ENCODE results near the gene SLC30A3. TPM values are rescaled to one million over a fixed set of nuclear protein-coding genes. Genes with fewer than 3 reads are reported as not detected.

The SLC30A3 gene
- total RNA-seq, 1 experiment from 2014 or later: 45.6 TPM

DNA sequence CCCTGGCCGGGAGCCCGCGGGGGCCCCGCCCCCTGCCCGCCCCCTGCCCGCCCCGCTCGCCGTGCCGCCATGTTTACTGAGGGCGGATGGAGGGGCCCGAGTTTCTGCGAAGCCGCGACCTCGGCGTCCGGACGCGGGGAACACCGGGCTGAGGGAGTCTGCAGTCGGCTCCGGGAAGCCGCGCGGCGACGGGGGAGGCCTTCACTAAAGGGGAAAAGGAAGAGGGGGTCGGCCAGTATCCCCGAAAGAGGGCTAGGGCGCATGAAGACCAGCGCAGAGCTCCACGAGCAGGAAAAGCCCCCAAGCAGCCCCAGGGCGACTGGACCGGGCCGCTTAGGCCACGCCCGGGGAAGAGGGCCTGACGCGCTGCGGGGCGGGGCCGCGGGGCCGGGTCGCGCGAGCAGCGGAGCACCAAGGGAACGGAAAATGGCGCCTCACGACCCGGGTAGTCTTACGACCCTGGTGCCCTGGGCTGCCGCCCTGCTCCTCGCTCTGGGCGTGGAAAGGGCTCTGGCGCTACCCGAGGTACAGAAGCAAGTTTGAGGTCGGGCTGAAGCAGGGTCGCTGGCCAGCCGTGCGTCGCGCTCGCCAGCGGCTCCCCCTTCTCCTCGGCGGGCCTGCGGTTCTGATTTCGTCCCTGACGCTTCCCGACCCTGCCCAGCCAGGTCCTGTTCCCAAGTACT lies 50.8 kb downstream of the SLC30A3 start, which contains the start of the genes ATRAID and SLC5A6:
ATRAID (plus strand) TSS at position 99 of the 683 bp plus-strand sequence; CDS start at position 427, 328 bp downstream.
SLC5A6 (minus strand) TSS at position 326 of the 683 bp plus-strand sequence. CDS start 4,618 bp downstream, outside the sequence.
- BruUV-seq (replicated peaks): no TSS peak
- TF ChIP-seq, protein P1, sequence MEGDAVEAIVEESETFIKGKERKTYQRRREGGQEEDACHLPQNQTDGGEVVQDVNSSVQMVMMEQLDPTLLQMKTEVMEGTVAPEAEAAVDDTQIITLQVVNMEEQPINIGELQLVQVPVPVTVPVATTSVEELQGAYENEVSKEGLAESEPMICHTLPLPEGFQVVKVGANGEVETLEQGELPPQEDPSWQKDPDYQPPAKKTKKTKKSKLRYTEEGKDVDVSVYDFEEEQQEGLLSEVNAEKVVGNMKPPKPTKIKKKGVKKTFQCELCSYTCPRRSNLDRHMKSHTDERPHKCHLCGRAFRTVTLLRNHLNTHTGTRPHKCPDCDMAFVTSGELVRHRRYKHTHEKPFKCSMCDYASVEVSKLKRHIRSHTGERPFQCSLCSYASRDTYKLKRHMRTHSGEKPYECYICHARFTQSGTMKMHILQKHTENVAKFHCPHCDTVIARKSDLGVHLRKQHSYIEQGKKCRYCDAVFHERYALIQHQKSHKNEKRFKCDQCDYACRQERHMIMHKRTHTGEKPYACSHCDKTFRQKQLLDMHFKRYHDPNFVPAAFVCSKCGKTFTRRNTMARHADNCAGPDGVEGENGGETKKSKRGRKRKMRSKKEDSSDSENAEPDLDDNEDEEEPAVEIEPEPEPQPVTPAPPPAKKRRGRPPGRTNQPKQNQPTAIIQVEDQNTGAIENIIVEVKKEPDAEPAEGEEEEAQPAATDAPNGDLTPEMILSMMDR (conservative IDR thresholded peaks at IDR 0.05; ENCODE audit: low read depth, low read length): no peak
- TF ChIP-seq EZH2 (IDR thresholded peaks at IDR 0.05; ENCODE audit: borderline replicate concordance, low read depth, low read length, poor library complexity, severe bottlenecking): no peak
- Histone ChIP-seq H3K36me3 (ENCODE audit: insufficient read depth, low read length, poor library complexity, severe bottlenecking) (peaks cover 23% of the 10 kb centered on the region), H3K9me3 (ENCODE audit: low read depth, low read length, poor library complexity, severe bottlenecking) (no peaks in the 10 kb centered on the region), H3K27ac (ENCODE audit: low read depth, low read length, poor library complexity, severe bottlenecking) (peak within 1 kb of the TSS; percentile 98), H3K27me3 (replicated peaks; ENCODE audit: insufficient read depth, low read depth, low read length, poor library complexity) (no peaks in the 10 kb centered on the region), H3K4me1 (ENCODE audit: insufficient read depth, low read length, poor library complexity, severe bottlenecking) (peaks cover 57% of the 10 kb centered on the region), H3K4me3 (ENCODE audit: low read depth, low read length, poor library complexity, severe bottlenecking) (peak within 1 kb of the TSS; percentile 72)
- peak; percentile 95 for DNase-seq (ENCODE audit: low spot score)
- POLR2A ChIA-PET (ENCODE audit: low non-redundant PET): interaction anchor here (1.0 kb wide), 1 partner anchor 9 kb away, joined by 4 read pairs; no protein-coding TSS in a partner anchor
- CTCF ChIA-PET: interaction anchor here (0.7 kb wide), 1 partner anchor 366 kb away, joined by 4 read pairs; no protein-coding TSS in a partner anchor
- intact Hi-C loops (cut with micrococcal nuclease; ENCODE audit: unreplicated experiment): loop anchor here (1.0 kb wide), 1 partner anchor 158 kb away; the partner anchor contains the start of genes EIF2B4 and SNX17

DNA sequence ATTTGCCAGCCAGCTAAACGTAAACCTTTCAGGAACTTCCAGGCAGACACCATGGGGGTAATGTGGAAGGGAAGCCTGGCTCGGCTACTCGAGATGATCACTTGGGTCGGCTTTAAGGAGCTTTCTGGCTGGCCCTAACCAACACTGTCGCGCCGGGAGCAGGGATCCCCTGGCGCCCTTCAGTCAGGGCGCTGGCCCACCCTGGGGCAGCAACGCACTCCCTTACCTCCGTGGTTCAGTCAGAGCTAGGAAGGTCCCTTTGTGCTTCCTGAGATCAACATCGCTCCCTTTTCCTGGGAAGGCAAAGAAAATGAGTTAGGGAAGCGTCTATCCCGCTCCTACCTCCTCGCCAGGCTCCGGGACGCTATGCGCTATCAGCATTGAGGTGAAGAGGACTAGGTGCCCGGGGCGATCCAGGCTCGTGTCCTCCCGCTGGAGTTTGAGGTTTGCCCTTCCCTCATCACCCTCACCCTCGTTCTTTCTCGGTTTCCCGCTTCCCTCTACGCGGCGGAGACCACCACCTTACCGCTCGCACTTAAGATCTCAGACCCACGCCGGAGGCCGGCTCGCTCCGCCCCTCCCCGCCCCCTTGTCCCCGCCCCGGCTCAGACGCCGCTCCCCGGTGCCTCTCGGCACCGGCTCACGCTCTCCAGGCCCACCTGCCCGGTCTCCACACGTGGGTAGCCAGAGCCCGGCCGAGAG lies 51.5 kb downstream of the SLC30A3 start:
- ChIA-PET CTCF (interaction anchor here (0.7 kb wide), 1 partner anchor 365 kb away, joined by 4 read pairs; no protein-coding TSS in a partner anchor), POLR2A (ENCODE audit: low non-redundant PET) (interaction anchor here (0.7 kb wide), 1 partner anchor 1708 kb away, joined by 4 read pairs; no protein-coding TSS in a partner anchor)
- intact Hi-C loops (cut with micrococcal nuclease; ENCODE audit: unreplicated experiment): no loop called here
- no peaks in the 10 kb centered on the region for H3K27me3 ChIP-seq (replicated peaks; ENCODE audit: insufficient read depth, low read depth, low read length, poor library complexity)
- H3K4me3 ChIP-seq (ENCODE audit: low read depth, low read length, poor library complexity, severe bottlenecking): peak overlapping the region; percentile 72
- DNase-seq (ENCODE audit: low spot score): no peak
- peaks cover 30% of the 10 kb centered on the region for H3K36me3 ChIP-seq (ENCODE audit: insufficient read depth, low read length, poor library complexity, severe bottlenecking)
- no peaks in the 10 kb centered on the region for H3K9me3 ChIP-seq (ENCODE audit: low read depth, low read length, poor library complexity, severe bottlenecking)
- peaks cover 59% of the 10 kb centered on the region for H3K4me1 ChIP-seq (ENCODE audit: insufficient read depth, low read length, poor library complexity, severe bottlenecking)
- TF ChIP-seq EZH2 (IDR thresholded peaks at IDR 0.05; ENCODE audit: borderline replicate concordance, low read depth, low read length, poor library complexity, severe bottlenecking): no peak
- TF ChIP-seq, protein P1 (conservative IDR thresholded peaks at IDR 0.05; ENCODE audit: low read depth, low read length): no peak
- BruUV-seq (replicated peaks): TSS peak; percentile 87
- peak overlapping the region; percentile 98 for H3K27ac ChIP-seq (ENCODE audit: low read depth, low read length, poor library complexity, severe bottlenecking)

DNA sequence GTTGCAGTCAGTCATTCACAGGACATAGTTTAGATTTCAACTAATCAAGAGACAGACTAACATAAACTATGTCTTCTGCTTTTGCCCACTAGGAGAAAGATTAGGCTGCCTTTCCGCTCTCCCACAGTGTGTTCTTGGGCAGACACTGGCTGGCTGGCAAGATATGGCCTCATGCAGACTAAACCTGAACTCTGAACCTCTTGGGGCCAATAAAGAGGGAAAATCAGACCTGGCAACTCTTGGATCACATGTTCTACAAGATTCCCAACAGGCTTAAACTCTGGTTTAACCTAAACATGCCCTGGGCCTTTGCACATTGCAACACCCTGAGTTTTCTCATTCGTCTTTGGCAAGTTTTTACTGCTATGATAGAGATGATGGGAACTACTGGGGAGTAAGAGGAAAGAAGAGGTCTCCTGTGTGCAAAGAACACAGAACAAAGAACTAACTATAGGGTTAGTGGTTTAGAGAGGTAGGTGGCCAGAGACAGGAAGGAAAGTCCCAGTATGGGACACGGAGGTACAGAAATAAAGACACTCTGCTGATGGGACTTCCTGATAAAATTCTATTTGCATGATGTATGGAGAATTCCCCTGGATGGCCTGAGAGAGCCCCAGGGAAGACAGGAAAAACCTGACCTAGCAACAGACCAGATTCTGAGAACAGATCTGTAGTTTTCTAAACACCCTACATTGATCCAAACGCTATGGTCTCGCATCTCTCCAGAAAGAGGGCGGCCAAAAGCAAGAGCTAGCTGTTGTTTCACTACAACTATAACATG lies 53.0 kb downstream of the SLC30A3 start:
- Histone ChIP-seq H3K4me3 (ENCODE audit: low read depth, low read length, poor library complexity, severe bottlenecking) (peak overlapping the region; percentile 72), H3K4me1 (ENCODE audit: insufficient read depth, low read length, poor library complexity, severe bottlenecking) (peaks cover 58% of the 10 kb centered on the region), H3K27ac (ENCODE audit: low read depth, low read length, poor library complexity, severe bottlenecking) (peak overlapping the region; percentile 98), H3K36me3 (ENCODE audit: insufficient read depth, low read length, poor library complexity, severe bottlenecking) (peaks cover 41% of the 10 kb centered on the region), H3K9me3 (ENCODE audit: low read depth, low read length, poor library complexity, severe bottlenecking) (no peaks in the 10 kb centered on the region), H3K27me3 (replicated peaks; ENCODE audit: insufficient read depth, low read depth, low read length, poor library complexity) (no peaks in the 10 kb centered on the region)
- BruUV-seq (replicated peaks): TSS peak; percentile 10
- CTCF ChIA-PET: interaction anchor here (0.6 kb wide), 1 partner anchor 10 kb away, joined by 3 read pairs; no protein-coding TSS in a partner anchor
- POLR2A ChIA-PET (ENCODE audit: low non-redundant PET): interaction anchor here (0.6 kb wide), 1 partner anchor 251 kb away, joined by 8 read pairs; no protein-coding TSS in a partner anchor
- peak; percentile 57 for DNase-seq (ENCODE audit: low spot score)
- intact Hi-C loops (cut with micrococcal nuclease; ENCODE audit: unreplicated experiment): no loop called here
- TF ChIP-seq, protein P1 (conservative IDR thresholded peaks at IDR 0.05; ENCODE audit: low read depth, low read length): no peak
- TF ChIP-seq EZH2 (IDR thresholded peaks at IDR 0.05; ENCODE audit: borderline replicate concordance, low read depth, low read length, poor library complexity, severe bottlenecking): no peak

Measured in A673 (cell line).